Liver (tissue), 9 donors: Measurements from ENCODE around the gene BTBD9. TPM values are rescaled to one million over a fixed set of nuclear protein-coding genes. Genes with fewer than 3 reads are reported as not detected.

Experiments
- DNase-seq: peaks from one replicate; pipeline ENCODE4 v3.0.0-alpha.2; 2017; ENCODE audit warnings: low spot score
- H3K27ac ChIP-seq, 2 donors: one replicate each; pipeline ENCODE4 v1.7.0; 2013; ENCODE audit warnings: inconsistent platforms in 2 of 2, low read length in 2 of 2, control low read depth in 1 of 2, low read depth in 1 of 2, mild to moderate bottlenecking in 1 of 2
- H3K27me3 ChIP-seq, 4 donors: one replicate each; pipeline versions ENCODE4 v1.6.1 to v1.7.0; 2013; ENCODE audit warnings: low read length in 3 of 4, inconsistent platforms in 1 of 4, mild to moderate bottlenecking in 1 of 4, moderate library complexity in 1 of 4; ENCODE audit not compliant: control insufficient read depth in 4 of 4, insufficient read depth in 4 of 4
- H3K36me3 ChIP-seq, 4 donors: one replicate each; pipeline versions ENCODE4 v1.6.1 to v1.7.0; 2013; ENCODE audit warnings: low read length in 3 of 4, mild to moderate bottlenecking in 3 of 4, low read depth in 1 of 4, moderate library complexity in 1 of 4; ENCODE audit not compliant: control insufficient read depth in 4 of 4, insufficient read depth in 3 of 4
- H3K4me1 ChIP-seq, 4 donors: one replicate each; pipeline versions ENCODE4 v1.6.1 to v1.7.0; 2013; ENCODE audit warnings: low read length in 3 of 4, mild to moderate bottlenecking in 3 of 4, moderate library complexity in 1 of 4; ENCODE audit not compliant: control insufficient read depth in 4 of 4, insufficient read depth in 4 of 4
- H3K4me3 ChIP-seq, 3 donors: one replicate each; pipeline versions ENCODE4 v1.6.1 to v1.7.0; 2013; ENCODE audit warnings: low read length in 3 of 3, control low read depth in 1 of 3, low read depth in 1 of 3, mild to moderate bottlenecking in 1 of 3
- H3K9ac ChIP-seq, 2 donors: one replicate each; pipeline ENCODE4 v1.7.0; 2013; ENCODE audit warnings: low read length in 2 of 2, mild to moderate bottlenecking in 2 of 2, moderate library complexity in 2 of 2, control low read depth in 1 of 2, low read depth in 1 of 2
- H3K9me3 ChIP-seq, 4 donors: one replicate each; pipeline versions ENCODE4 v1.6.1 to v1.7.0; 2013; ENCODE audit warnings: low read length in 3 of 4; ENCODE audit not compliant: control insufficient read depth in 4 of 4
- EGR1 ChIP-seq, 2 donors: IDR thresholded peaks; 2 replicates each; pipeline ENCODE4 v1.6.1; 2016 to 2018; ENCODE audit warnings: antibody characterized with exemption in 2 of 2, low read depth in 2 of 2
- FOXA1 ChIP-seq: IDR thresholded peaks from 2 replicates; pipeline ENCODE4 v1.6.1; 2016; ENCODE audit warnings: antibody characterized with exemption
- FOXA2 ChIP-seq: IDR thresholded peaks from 2 replicates; pipeline ENCODE4 v1.6.1; 2016; ENCODE audit warnings: antibody characterized with exemption
- GABPA ChIP-seq, 2 donors: IDR thresholded peaks in 1 of 2; conservative IDR thresholded peaks in 1 of 2; 2 replicates each; pipeline ENCODE4 v1.6.1; 2016; ENCODE audit warnings: antibody characterized with exemption in 2 of 2, mild to moderate bottlenecking in 1 of 2, moderate library complexity in 1 of 2
- HNF4A ChIP-seq, 2 donors: conservative IDR thresholded peaks; 2 replicates each; pipeline ENCODE4 v1.6.1; 2016; ENCODE audit warnings: antibody characterized with exemption in 2 of 2, mild to moderate bottlenecking in 2 of 2
- HNF4G ChIP-seq: IDR thresholded peaks from 2 replicates; pipeline ENCODE4 v1.6.1; 2016; ENCODE audit warnings: antibody characterized with exemption
- JUND ChIP-seq, 2 donors: IDR thresholded peaks; 2 replicates each; pipeline ENCODE4 v1.6.1; 2016; ENCODE audit warnings: antibody characterized with exemption in 2 of 2
- NR2F2 ChIP-seq: IDR thresholded peaks from 2 replicates; pipeline ENCODE4 v1.6.1; 2016; ENCODE audit warnings: antibody characterized with exemption
- RAD21 ChIP-seq, 2 donors: IDR thresholded peaks; 2 replicates each; pipeline ENCODE4 v1.6.1; 2016; ENCODE audit warnings: antibody characterized with exemption in 2 of 2, mild to moderate bottlenecking in 2 of 2
- RXRA ChIP-seq, 2 donors: IDR thresholded peaks; 2 replicates each; pipeline ENCODE4 v1.6.1; 2017 to 2018; ENCODE audit warnings: antibody characterized with exemption in 2 of 2, mild to moderate bottlenecking in 1 of 2
- SP1 ChIP-seq: IDR thresholded peaks from 2 replicates; pipeline ENCODE4 v1.6.1; 2018; ENCODE audit warnings: antibody characterized with exemption, mild to moderate bottlenecking
- TAF1 ChIP-seq: conservative IDR thresholded peaks from 2 replicates; pipeline ENCODE4 v1.6.1; 2016; ENCODE audit warnings: antibody characterized with exemption, mild to moderate bottlenecking
- YY1 ChIP-seq: IDR thresholded peaks from 2 replicates; pipeline ENCODE4 v1.6.1; 2016; ENCODE audit warnings: antibody characterized with exemption, mild to moderate bottlenecking
- WGBS: extraction: QIAGEN DNeasy Blood & Tissue Kit; methylation state at CpG from one replicate; pipeline ENCODE4 v1.1.7; 2013; 5-methylcytosine and 5-hydroxymethylcytosine counted together
- polyA plus RNA-seq, 2 donors: library from polyadenylated mRNA; stranded (reverse) in 1 of 2; unstranded in 1 of 2; fragments of 200-250 nt in 1 of 2; fragments of >200 nt in 1 of 2; fragmentation: Nextera tagmentation in 1 of 2; extraction: Ambion mirVana in 1 of 2; gene quantifications; one replicate each; pipeline versions ENCODE4 v1.2.1 to v1.2.3, GENCODE V29; 2013 to 2015
- total RNA-seq, 2 donors: library from RNA; depleted of rRNA; stranded (reverse); fragments of >200 nt; gene quantifications; one replicate each; pipeline ENCODE4 v1.2.3, GENCODE V29; 2014
- TF ChIP-seq, protein P1 (sequence below): IDR thresholded peaks from 2 replicates; pipeline ENCODE4 v1.6.1; 2016; ENCODE audit warnings: antibody characterized with exemption
- TF ChIP-seq, protein P2 (sequence below): fragments of 150-350 bp; IDR thresholded peaks from 2 replicates; pipeline ENCODE4 v1.5.1; 2017; ENCODE audit warnings: improper control_type of control experiment, low read depth, low read length; ENCODE audit not compliant: missing input control
- TF ChIP-seq, protein P3 (sequence below): IDR thresholded peaks from 2 replicates; pipeline ENCODE4 v1.6.1; 2016; ENCODE audit warnings: antibody characterized with exemption, mild to moderate bottlenecking
- TF ChIP-seq, protein P4 (sequence below): IDR thresholded peaks from 2 replicates; pipeline ENCODE4 v1.6.1; 2016; ENCODE audit warnings: antibody characterized with exemption
- TF ChIP-seq, protein P5 (sequence below): IDR thresholded peaks from 2 replicates; pipeline ENCODE4 v1.6.1; 2016; ENCODE audit warnings: antibody characterized with exemption
- donor health status: healthy.
- donor health status: healthy.
- donor health status: healthy.
- donor health status: healthy.
- donor health status: healthy.

BTBD9 gene
- total and polyA plus RNA-seq, 4 donors = 2.0 to 12.4 (median 5.7) TPM

DNA sequence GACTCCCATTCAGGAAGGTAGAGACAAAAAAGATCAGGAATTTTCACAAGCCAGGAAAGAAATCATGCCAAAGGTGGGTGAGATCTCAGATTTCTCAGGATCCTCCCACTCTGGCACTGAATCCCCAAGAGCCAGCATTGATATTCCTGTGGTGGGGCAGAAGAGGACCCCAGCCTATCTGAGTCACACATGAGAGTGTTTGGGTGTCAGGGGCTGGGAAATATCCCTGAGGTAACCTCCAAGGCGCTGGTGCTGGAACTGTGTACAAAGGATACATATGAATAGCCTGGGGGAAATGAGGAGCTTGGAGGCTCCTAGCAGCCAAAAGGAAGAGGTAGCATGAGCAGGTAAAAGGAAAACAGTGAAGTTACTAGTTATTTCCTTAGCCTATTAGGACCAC, 369.4 kb downstream of the BTBD9 start:
- Histone ChIP-seq H3K36me3 (no peaks in the 10 kb centered on the region), H3K27me3 (no peaks in the 10 kb centered on the region), H3K9ac (no peak overlapping the region), H3K4me1 (no peaks in the 10 kb centered on the region), H3K9me3 (no peaks in the 10 kb centered on the region), H3K27ac (no peak overlapping the region), H3K4me3 (no peak overlapping the region)
- 95% methylated on average over 1 of the region's 1 CpG for WGBS
- DNase-seq = no peak
- TF ChIP-seq GABPA (IDR thresholded peaks at IDR 0.05 in 1 of 2, conservative IDR thresholded peaks at IDR 0.05 in 1 of 2) = no peak
- no peak for TF ChIP-seq RAD21 (IDR thresholded peaks at IDR 0.05)
- no peak for TF ChIP-seq JUND (IDR thresholded peaks at IDR 0.05)
- no peak for TF ChIP-seq FOXA2
- TF ChIP-seq YY1 = no peak
- TF ChIP-seq, protein P1, sequence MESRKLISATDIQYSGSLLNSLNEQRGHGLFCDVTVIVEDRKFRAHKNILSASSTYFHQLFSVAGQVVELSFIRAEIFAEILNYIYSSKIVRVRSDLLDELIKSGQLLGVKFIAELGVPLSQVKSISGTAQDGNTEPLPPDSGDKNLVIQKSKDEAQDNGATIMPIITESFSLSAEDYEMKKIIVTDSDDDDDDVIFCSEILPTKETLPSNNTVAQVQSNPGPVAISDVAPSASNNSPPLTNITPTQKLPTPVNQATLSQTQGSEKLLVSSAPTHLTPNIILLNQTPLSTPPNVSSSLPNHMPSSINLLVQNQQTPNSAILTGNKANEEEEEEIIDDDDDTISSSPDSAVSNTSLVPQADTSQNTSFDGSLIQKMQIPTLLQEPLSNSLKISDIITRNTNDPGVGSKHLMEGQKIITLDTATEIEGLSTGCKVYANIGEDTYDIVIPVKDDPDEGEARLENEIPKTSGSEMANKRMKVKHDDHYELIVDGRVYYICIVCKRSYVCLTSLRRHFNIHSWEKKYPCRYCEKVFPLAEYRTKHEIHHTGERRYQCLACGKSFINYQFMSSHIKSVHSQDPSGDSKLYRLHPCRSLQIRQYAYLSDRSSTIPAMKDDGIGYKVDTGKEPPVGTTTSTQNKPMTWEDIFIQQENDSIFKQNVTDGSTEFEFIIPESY = no peak
- no peak for TF ChIP-seq HNF4A (conservative IDR thresholded peaks at IDR 0.05)
- no peak for TF ChIP-seq RXRA (IDR thresholded peaks at IDR 0.05)
- no peak for TF ChIP-seq NR2F2
- TF ChIP-seq, protein P2, sequence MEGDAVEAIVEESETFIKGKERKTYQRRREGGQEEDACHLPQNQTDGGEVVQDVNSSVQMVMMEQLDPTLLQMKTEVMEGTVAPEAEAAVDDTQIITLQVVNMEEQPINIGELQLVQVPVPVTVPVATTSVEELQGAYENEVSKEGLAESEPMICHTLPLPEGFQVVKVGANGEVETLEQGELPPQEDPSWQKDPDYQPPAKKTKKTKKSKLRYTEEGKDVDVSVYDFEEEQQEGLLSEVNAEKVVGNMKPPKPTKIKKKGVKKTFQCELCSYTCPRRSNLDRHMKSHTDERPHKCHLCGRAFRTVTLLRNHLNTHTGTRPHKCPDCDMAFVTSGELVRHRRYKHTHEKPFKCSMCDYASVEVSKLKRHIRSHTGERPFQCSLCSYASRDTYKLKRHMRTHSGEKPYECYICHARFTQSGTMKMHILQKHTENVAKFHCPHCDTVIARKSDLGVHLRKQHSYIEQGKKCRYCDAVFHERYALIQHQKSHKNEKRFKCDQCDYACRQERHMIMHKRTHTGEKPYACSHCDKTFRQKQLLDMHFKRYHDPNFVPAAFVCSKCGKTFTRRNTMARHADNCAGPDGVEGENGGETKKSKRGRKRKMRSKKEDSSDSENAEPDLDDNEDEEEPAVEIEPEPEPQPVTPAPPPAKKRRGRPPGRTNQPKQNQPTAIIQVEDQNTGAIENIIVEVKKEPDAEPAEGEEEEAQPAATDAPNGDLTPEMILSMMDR = no peak
- no peak for TF ChIP-seq HNF4G
- no peak for TF ChIP-seq SP1
- TF ChIP-seq EGR1 (IDR thresholded peaks at IDR 0.05; ENCODE audit: low read depth in 2 of 2) = no peak
- TF ChIP-seq, protein P3, sequence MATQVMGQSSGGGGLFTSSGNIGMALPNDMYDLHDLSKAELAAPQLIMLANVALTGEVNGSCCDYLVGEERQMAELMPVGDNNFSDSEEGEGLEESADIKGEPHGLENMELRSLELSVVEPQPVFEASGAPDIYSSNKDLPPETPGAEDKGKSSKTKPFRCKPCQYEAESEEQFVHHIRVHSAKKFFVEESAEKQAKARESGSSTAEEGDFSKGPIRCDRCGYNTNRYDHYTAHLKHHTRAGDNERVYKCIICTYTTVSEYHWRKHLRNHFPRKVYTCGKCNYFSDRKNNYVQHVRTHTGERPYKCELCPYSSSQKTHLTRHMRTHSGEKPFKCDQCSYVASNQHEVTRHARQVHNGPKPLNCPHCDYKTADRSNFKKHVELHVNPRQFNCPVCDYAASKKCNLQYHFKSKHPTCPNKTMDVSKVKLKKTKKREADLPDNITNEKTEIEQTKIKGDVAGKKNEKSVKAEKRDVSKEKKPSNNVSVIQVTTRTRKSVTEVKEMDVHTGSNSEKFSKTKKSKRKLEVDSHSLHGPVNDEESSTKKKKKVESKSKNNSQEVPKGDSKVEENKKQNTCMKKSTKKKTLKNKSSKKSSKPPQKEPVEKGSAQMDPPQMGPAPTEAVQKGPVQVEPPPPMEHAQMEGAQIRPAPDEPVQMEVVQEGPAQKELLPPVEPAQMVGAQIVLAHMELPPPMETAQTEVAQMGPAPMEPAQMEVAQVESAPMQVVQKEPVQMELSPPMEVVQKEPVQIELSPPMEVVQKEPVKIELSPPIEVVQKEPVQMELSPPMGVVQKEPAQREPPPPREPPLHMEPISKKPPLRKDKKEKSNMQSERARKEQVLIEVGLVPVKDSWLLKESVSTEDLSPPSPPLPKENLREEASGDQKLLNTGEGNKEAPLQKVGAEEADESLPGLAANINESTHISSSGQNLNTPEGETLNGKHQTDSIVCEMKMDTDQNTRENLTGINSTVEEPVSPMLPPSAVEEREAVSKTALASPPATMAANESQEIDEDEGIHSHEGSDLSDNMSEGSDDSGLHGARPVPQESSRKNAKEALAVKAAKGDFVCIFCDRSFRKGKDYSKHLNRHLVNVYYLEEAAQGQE = no peak
- no peak for TF ChIP-seq FOXA1
- TF ChIP-seq TAF1 = no peak
- TF ChIP-seq, protein P4, sequence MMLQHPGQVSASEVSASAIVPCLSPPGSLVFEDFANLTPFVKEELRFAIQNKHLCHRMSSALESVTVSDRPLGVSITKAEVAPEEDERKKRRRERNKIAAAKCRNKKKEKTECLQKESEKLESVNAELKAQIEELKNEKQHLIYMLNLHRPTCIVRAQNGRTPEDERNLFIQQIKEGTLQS = no peak
- TF ChIP-seq, protein P5, sequence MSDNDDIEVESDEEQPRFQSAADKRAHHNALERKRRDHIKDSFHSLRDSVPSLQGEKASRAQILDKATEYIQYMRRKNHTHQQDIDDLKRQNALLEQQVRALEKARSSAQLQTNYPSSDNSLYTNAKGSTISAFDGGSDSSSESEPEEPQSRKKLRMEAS = no peak
